ENCODE data around the gene ALDH1A1. TPM values are rescaled to one million over a fixed set of nuclear protein-coding genes. Genes with fewer than 3 reads are reported as not detected.

The ALDH1A1 gene
- total RNA-seq, 1 experiment from 2014 or later: 158 TPM

GRCh38 chr9:72980183-72980582 lies 27.3 kb upstream of the ALDH1A1 start:
- DNase-seq (ENCODE audit: extremely low read depth, low read depth): no peak

- DNase-seq (ENCODE audit: extremely low read depth, low read depth): no peak
Observed at GRCh38 chr9:72979405-72980100, 26.7 kb upstream of the ALDH1A1 start.

- DNase-seq (ENCODE audit: extremely low read depth, low read depth): no peak
Observed at GRCh38 chr9:72978744-72979143, 25.9 kb upstream of the ALDH1A1 start.

- DNase-seq (ENCODE audit: extremely low read depth, low read depth): no peak
Observed at GRCh38 chr9:72977670-72978069, 24.8 kb upstream of the ALDH1A1 start.

- no peak for DNase-seq (ENCODE audit: extremely low read depth, low read depth)
Observed at GRCh38 chr9:72974501-72974900, 21.6 kb upstream of the ALDH1A1 start.

GRCh38 chr9:72972636-72973035 lies 19.8 kb upstream of the ALDH1A1 start:
- DNase-seq (ENCODE audit: extremely low read depth, low read depth): no peak

GRCh38 chr9:72971411-72971810 lies 18.6 kb upstream of the ALDH1A1 start:
- no peak for DNase-seq (ENCODE audit: extremely low read depth, low read depth)

- DNase-seq (ENCODE audit: extremely low read depth, low read depth): no peak
Observed at GRCh38 chr9:72960446-72960845, 7.6 kb upstream of the ALDH1A1 start.

- DNase-seq (ENCODE audit: extremely low read depth, low read depth): no peak
Observed at GRCh38 chr9:72958485-72959281, 5.8 kb upstream of the ALDH1A1 start.

GRCh38 chr9:72955571-72955970 lies 2.7 kb upstream of the ALDH1A1 start:
- DNase-seq (ENCODE audit: extremely low read depth, low read depth): no peak

GRCh38 chr9:72955126-72955455 lies 2.2 kb upstream of the ALDH1A1 start:
- DNase-seq (ENCODE audit: extremely low read depth, low read depth): no peak

- no peak for DNase-seq (ENCODE audit: extremely low read depth, low read depth)
Observed at GRCh38 chr9:72954431-72955125, 1.7 kb upstream of the ALDH1A1 start.

GRCh38 chr9:72952381-72952690 lies 517 bp downstream of the ALDH1A1 start:
- DNase-seq (ENCODE audit: extremely low read depth, low read depth): no peak

- DNase-seq (ENCODE audit: extremely low read depth, low read depth): no peak
Observed at GRCh38 chr9:72951520-72952380, 1.1 kb downstream of the ALDH1A1 start.

GRCh38 chr9:72950875-72951442 lies 1.9 kb downstream of the ALDH1A1 start:
- no peak for DNase-seq (ENCODE audit: extremely low read depth, low read depth)

GRCh38 chr9:72949918-72950325 lies 2.9 kb downstream of the ALDH1A1 start:
- no peak for DNase-seq (ENCODE audit: extremely low read depth, low read depth)

GRCh38 chr9:72949244-72949582 lies 3.6 kb downstream of the ALDH1A1 start:
- no peak for DNase-seq (ENCODE audit: extremely low read depth, low read depth)

- DNase-seq (ENCODE audit: extremely low read depth, low read depth): no peak
Observed at GRCh38 chr9:72948575-72949243, 4.1 kb downstream of the ALDH1A1 start.

- no peak for DNase-seq (ENCODE audit: extremely low read depth, low read depth)
Observed at GRCh38 chr9:72947984-72948465, 4.8 kb downstream of the ALDH1A1 start.

- DNase-seq (ENCODE audit: extremely low read depth, low read depth): no peak
Observed at GRCh38 chr9:72946821-72947220, 6.0 kb downstream of the ALDH1A1 start.
